GM12801 (cell line): ENCODE measurements around the gene GP1BB.

Experiments used
- CTCF ChIP-seq: IDR thresholded peaks from one replicate; pipeline ENCODE4 v1.5.1; 2011; ENCODE audit warnings: control low read depth; ENCODE audit not compliant: insufficient read length; ENCODE audit errors: extremely low read depth

The GP1BB gene

GRCh38 chr22:19733755-19734154 is 10.4 kb downstream of the GP1BB start:
- no peak for TF ChIP-seq CTCF

DNA sequence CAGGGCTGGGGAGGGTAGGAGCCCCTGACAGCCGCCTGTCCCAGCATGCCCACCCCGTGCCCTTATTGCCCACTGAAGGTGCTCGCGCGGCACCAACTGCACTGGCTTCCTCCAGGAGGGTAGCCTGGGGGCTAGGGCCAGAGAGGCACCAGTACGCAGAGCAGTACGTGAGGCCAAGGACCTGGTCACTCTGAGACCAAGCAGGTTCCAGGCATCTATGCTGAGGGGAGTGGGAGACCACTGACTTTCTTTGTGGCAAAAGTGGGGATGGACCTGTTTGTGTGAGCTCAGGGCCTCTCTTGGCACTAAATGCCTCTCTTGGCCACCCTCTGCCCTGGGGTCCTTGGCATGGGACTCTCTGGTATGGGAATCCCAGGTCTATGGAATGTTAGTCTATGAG is 10.8 kb downstream of the GP1BB start:
- TF ChIP-seq CTCF: no peak

GRCh38 chr22:19734837-19735382 is 11.6 kb downstream of the GP1BB start:
- TF ChIP-seq CTCF: no peak

DNA sequence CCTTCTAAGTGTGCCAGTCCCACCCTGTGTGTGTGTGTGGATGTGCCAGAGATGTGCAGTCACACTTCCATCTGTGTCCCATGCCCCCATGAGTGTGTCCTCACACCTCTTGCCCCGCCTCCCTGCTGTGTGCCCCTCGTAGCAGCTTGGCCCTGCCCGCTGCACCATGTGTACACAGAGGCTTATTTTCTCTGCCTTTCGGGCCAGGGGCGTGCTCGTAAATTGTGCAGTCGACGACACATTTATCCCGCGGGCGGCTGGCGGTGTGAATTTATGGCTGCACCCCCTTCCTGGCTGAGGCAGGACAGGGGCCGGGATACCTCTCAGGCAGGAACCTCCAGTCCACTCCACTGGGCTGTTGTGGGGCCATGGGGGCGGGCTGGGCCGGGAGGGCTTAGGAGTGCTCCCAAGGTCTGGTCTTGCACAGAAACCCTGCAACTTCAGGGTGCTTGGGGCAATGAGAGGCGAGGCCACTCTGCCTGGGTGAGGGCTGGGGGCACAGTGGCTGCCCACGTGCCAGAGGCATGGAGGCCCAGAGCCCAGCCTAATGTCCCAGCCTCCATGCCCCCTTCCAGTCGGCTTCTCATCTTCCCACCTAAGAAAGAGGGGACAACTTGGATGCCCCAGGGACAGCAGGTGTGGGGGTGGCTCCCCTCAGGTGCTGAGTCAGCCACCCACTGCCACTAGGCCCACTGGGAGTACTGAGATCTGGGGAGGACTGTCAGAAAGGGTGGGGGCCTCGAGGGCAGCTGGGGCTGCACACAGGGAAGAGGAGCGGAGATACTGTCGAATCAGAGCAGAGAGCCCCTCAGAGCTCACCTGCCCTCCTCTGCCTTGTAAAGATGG is 12.5 kb downstream of the GP1BB start:
- TF ChIP-seq CTCF: no peak

- no peak for TF ChIP-seq CTCF
These were observed 14.7 kb downstream of the GP1BB start for GRCh38 chr22:19737846-19738663.

- no peak for TF ChIP-seq CTCF
These were observed 15.5 kb downstream of the GP1BB start for GRCh38 chr22:19738664-19739447.
